Retina (tissue), 1 donor: ENCODE measurements around the gene RFNG.
A peak's percentile ranks its signal among the peaks of the same experiment; 100 is the strongest.

Experiments
- DNase-seq: peaks from one replicate; pipeline ENCODE4 v3.0.0-alpha.2; 2016

Gene RFNG

GRCh38 chr17:82023447-82024241 lies 28.0 kb downstream of the RFNG start:
- peak; percentile 73 for DNase-seq

GRCh38 chr17:82022981-82023446 lies 28.6 kb downstream of the RFNG start, which contains the start of gene LRRC45:
TSS of gene LRRC45 (plus strand) at chr17:82023305. CDS start at chr17:82023644, 339 bp downstream.
- DNase-seq = peak; percentile 98

GRCh38 chr17:82022310-82022980 lies 29.2 kb downstream of the RFNG start, which contains the start of gene CENPX:
TSS of gene CENPX (minus strand) at chr17:82022878. CDS start at chr17:82022861, 17 bp downstream.
- DNase-seq = no peak

DNA sequence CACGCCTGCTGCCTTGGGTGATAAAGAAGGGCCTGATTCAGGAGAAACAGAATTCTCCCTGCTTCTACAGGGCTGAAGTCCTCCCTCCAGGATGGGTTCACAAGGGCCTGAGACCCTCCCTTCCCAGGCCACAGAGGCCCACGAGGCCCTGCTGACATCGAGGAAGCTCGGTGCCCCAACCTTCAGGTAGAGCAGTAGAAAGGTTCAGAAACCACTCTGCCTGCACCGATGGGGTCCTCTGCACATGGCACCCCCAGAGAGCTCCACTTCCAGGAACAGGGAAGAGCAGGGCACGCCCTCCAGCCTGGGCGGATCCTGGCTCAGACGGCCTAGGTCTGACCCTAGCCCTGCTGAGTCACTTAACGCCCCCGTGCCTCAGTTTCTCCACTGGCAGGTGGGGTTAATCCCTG lies 29.7 kb downstream of the RFNG start:
- no peak for DNase-seq

DNA sequence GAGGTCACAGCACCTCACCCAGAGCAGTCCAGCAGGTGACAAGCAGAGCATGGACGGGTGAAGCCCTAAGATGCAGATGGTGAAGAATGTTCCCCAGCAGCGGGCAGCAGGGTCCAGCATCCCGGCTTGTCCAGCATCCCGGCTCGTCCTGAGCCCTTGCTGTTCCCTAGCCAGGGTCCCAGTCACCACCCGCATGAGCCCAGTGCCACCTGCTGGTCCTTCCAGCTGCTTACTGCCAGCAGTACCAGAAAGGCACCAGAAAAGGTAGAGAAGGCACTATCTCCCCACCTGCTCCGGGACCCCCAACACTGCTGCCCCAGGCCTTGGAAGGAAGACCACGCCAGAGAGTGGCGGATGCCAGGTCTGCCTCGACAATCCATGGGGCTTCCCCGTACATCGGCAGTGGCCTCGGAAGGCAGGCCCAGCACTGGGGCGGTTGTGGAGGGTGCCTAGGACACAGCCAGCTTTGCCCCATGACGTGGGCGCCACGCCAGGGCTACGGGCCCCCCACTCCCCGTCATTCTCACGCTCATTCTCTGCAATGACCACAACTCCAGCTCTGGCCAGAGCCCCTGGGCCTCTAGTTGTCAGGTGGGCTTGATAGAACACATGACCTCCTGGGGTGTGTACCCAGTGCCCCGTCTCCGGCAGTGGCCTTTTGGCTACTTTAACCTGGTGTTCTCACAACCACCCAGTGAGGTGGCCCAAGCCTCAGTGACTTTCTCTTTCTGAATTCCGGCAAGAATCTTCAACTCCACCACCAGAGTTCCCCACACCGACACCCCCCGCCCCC lies 30.3 kb downstream of the RFNG start:
- DNase-seq = peak; percentile 63

- DNase-seq = no peak
Observed at GRCh38 chr17:82020572-82021106, 31.0 kb downstream of the RFNG start.

GRCh38 chr17:82019690-82020571 lies 31.7 kb downstream of the RFNG start:
- peak; percentile 57 for DNase-seq

DNA sequence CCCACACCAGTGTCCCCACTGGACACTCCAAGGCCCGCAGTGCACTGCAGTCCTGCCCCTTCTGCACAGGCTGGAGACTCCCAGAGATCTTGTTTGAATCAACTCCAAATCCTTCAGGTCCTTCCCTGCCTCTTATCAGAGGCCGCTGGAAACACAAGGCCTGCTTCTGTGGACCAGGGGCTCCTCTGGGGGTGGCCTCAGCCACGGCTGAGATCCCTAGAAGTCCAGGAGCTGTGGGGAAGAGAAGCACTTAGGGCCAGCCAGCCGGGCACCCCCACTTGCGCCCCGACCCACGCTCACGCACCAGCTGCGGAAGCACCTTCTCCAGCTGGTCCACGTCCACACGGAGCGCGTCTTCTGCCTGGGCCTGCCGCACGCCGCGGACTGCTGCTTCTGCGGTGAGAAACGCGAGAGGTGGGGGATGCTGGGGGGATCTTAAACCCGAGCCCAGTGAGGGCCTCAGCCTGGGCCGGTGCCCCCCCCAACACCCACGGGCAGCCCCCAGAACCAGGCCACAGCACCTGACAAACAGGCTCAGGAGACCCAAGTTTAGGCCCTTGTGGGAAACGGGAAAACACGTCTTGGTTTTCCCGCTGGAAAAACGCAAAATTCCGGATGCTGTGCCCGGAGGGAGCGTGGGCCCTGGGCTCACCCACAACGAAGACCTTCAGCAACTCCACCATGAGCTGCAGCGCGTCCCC lies 32.5 kb downstream of the RFNG start:
- DNase-seq = no peak

GRCh38 chr17:82018152-82018988 lies 33.2 kb downstream of the RFNG start:
- no peak for DNase-seq

DNA sequence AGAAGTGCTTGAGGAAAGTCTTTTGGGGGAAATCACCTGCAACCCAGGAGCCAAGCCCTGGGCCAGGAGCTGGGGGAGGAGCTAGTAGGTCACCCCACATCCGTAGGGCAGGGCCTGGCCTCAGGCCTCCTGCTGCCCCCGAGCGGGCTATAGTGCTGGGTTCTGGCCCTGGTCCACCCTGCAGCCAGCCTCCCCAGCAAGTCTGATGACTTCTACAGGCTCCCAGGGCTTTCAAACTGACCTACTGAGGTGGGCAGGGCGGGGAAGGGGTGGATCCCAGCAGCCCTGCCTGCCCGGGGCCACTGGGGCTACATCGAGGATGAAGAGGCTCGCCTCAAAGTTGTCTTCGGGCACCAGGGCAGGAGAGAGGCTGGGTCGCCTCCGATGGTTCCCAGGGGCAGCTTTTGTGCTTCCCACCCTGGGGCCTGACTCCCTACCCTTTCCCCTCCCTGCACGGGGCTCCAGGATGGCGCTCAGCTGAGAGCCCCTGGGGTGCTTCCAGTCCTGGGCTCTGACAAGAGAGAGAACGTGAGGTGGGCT lies 33.9 kb downstream of the RFNG start:
- no peak for DNase-seq

DNA sequence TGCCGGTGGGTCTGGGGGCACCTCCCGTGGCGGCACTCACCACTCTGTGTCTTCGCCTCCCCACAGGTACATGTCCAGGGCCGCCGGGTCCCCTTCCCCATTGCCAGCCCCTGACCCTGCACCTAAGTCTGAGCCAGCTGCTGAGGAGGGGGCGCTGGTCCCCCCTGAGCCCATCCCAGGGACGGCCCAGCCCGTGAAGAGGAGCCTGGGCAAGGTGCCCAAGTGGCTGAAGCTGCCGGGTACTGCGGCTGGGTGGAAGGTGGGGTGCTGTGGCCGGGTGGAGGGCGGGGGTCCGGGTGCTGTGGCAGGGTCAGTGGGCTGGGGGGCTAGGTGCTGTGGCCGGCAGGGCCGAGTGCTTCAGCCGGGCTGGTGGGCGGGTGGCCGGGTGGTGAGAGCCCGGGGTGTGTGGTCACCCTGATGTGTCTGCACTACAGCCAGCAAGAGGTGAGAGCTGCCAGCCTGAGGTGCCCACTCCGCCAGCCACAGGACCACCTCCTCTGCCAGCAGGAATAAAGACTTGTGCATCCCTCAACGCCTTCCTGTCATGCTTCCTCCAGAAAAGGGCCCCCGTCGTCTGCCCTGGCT lies 34.6 kb downstream of the RFNG start:
- no peak for DNase-seq

DNA sequence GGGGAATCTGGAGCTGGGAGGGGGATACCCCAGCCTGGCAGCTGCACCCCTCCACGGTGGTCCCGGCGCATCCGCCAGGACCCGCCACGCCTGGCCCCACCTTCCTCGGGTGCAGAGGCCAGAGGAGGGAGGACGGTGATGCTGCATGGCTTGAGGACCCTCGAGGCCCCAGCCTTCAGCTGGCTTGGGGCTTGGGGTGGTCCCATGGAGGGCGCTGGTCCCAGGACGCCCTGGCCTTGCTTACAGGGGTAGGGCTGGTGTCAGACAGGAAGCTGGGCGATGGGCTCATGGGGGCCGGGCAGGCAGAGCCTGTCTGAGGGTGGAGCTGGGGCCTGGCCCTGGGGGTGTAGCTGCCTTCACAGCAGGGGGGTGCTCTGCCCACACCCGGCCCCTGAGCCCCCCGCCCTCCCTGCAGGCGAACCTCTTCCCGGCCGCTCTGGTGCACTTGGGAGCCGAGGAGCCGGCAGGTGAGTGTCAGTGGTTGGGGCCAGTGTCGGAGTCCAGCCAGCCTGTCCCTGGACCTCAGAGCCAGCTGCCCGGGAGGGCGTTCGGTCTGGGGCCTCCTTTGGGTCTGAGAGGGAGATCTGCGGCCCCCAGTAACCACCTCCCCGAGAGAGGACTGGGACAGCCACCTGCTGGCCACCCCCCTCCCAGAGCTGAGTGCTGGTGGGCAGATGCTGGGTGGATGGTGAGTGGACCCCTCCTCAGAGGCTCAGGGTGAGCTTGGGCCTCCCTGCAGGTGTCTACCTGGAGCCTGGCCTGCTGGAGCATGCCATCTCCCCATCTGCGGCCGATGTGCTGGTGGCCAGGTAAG lies 35.3 kb downstream of the RFNG start:
- no peak for DNase-seq

DNA sequence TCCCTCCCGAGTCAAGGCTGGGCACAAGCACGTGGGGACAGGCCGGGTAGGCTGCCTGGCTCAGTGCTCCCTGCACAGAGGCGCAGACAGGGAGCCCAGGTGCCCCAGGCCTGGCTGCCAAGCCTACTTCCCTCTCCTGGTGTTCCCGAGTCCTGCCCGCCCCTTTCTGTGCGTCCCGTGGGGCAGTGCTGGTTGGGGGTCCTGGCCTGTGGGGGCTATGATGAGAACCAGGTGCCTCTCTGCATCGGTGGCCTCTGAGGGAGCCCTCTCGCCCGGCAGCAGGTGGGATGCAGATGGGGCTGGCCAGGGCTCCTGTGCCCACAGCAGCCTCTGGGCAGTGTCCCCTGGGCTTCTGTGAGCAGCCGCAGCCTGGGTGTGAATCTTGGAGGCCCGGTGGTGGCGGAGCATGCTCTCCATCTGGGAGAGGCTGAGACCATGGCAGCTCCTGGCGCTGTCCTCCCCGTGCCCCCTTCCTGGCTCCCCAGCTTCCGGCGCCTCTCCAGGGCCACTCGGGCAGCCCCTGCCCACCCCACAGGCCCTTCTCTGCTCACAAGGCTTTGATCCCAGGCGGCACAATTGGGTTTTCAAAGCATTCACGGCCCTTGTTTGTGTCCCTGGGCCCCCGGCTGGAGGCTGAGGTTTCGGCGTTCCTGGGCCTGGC lies 36.2 kb downstream of the RFNG start:
- DNase-seq = peak; percentile 43

- DNase-seq = no peak
Observed at GRCh38 chr17:82014971-82015310, 36.7 kb downstream of the RFNG start.

DNA sequence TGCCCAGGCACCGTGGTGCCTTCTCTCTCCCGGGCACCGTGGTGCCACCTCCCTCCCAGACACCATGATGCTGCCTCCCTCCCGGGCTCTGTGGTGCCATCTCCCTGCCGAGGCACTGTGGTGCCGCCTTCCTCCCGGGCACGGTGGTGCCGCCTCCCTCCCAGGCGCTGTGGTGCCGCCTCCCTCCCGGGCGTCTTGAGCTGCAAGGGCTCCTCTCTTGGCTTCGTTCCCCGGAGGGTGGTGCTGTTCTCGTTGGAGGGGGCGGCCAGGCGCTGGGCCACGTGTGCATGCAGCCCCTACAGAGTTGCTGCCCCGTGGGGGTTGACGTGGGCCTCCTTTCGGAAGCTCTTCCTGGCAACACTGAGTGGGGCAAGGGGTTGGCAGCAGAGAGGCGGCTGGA lies 37.2 kb downstream of the RFNG start:
- DNase-seq = no peak

DNA sequence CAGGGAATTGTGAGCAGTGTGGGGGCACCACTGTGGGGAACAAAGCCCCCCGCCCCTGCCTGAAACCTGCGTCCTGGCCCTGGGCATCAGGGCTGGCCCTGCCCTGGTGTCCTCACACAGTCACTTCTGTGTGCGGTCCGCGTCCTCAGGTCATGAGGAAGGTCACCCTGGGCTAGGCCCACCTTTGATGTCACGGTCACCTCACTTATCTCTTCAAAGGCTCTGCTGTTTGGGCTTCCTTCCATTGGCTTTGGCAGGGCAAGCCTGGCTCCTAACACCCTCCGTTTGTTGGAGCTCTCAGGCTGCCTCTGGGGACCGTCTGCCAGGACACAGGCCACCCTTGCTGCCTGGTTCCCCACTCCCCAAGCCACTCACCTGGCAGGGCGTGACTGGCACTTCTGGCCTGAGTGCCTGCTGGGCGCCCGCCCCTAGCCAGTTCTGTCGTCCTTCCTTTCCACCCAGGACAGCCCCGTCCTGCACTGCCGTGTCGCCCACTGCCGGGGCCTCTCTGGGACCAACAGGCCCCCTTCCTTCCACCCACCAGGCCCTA lies 37.8 kb downstream of the RFNG start:
- DNase-seq = no peak

DNA sequence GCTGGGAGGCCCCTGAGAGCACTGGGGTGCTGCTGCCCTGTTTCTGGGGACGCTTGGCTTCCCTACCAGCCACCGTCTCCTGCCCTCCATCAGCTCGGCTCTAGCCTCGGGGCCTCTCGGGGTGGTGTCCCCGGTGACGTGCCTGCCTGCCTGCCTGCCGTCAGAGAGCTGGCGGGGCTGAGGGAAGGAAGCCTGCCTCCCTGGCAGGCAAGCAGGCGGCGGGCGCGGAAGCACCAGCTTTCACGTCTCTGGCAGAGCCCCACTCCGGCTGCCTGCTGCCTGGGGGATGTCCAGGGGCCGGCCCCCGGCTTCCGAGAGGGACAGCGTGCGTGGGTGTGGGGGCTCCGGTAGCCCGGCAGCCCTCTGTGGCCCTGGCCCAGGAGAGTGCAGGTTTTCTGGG lies 38.3 kb downstream of the RFNG start:
- DNase-seq = no peak
